Measurements from ENCODE around the gene GSTA5.
"Not testable (repeated sequence)": the region's sequence is repeated elsewhere in the genome, so short reads cannot be mapped to it uniquely, and the experiment has no call there.

GRCh38 chr6:52827073-52827783 lies 13.4 kb downstream of the GSTA5 start:
- not testable (repeated sequence) for TF ChIP-seq CTCF (IDR thresholded peaks at IDR 0.05; ENCODE audit: control extremely low read depth in 1 of 3, insufficient read depth in 1 of 3, low read depth in 1 of 3, low read length in 3 of 3); CHD1 (IDR thresholded peaks at IDR 0.05; ENCODE audit: low read depth, low read length); POLR2A (IDR thresholded peaks at IDR 0.05; ENCODE audit: control extremely low read depth in 1 of 2, low read depth in 2 of 2, low read length in 2 of 2); CEBPB (IDR thresholded peaks at IDR 0.05; ENCODE audit: low read depth, low read length); JUN (IDR thresholded peaks at IDR 0.05; ENCODE audit: low read depth, low read length); MAX (IDR thresholded peaks at IDR 0.05); EZH2 (IDR thresholded peaks at IDR 0.05; ENCODE audit: low read depth, low read length, severe bottlenecking)
